ENCODE measurements around the gene PRAF2.
A peak's percentile ranks its signal among the peaks of the same experiment; 100 is the strongest.

PRAF2 gene

DNA sequence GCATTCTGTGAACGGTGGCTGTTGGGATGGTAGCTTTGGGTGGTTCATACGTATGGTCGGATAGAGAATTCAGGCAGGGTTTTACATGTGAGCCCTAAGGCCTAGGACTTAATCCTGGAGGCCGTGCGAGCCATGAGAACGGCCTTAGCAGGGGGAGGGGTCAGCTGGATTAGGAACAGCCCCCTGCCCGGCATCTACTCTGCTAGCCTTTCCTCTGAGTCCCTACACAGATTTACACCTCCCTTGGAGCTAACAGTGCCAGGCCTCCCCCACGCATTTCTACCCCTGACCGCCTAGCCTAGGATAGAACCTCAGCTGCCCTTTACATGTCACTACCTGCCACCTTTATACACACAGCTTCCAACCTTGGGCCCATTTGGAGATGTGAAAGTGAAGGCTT is 7.1 kb downstream of the PRAF2 start:
- Histone ChIP-seq H3K4me3 (no peak overlapping the region), H3K4me1 (no peaks in the 10 kb centered on the region), H3K9me3 (no peaks in the 10 kb centered on the region), H3K36me3 (replicated peaks) (no peaks in the 10 kb centered on the region), H3K27me3 (ENCODE audit: low read depth) (no peaks in the 10 kb centered on the region)
- DNase-seq (ENCODE audit: low spot score in 2 of 2) = no peak
- in situ Hi-C loops (cut with MboI; ENCODE audit: low sequenced_read_pairs) = no loop called here

GRCh38 chrX:49066278-49066677 is 7.5 kb downstream of the PRAF2 start:
- H3K4me1 ChIP-seq = no peaks in the 10 kb centered on the region
- no peak overlapping the region for H3K4me3 ChIP-seq
- no peaks in the 10 kb centered on the region for H3K36me3 ChIP-seq (replicated peaks)
- H3K27me3 ChIP-seq (ENCODE audit: low read depth) = no peaks in the 10 kb centered on the region
- no peak for DNase-seq (ENCODE audit: low spot score in 2 of 2)
- in situ Hi-C loops (cut with MboI; ENCODE audit: low sequenced_read_pairs) = no loop called here
- H3K9me3 ChIP-seq = no peaks in the 10 kb centered on the region

- DNase-seq (ENCODE audit: low spot score in 2 of 2) = no peak
- Histone ChIP-seq H3K4me3 (no peak overlapping the region), H3K27me3 (ENCODE audit: low read depth) (no peaks in the 10 kb centered on the region), H3K9me3 (no peaks in the 10 kb centered on the region), H3K36me3 (replicated peaks) (no peaks in the 10 kb centered on the region), H3K4me1 (no peaks in the 10 kb centered on the region)
- in situ Hi-C loops (cut with MboI; ENCODE audit: low sequenced_read_pairs) = no loop called here
Measured at GRCh38 chrX:49064735-49065134, 9.1 kb downstream of the PRAF2 start.

DNA sequence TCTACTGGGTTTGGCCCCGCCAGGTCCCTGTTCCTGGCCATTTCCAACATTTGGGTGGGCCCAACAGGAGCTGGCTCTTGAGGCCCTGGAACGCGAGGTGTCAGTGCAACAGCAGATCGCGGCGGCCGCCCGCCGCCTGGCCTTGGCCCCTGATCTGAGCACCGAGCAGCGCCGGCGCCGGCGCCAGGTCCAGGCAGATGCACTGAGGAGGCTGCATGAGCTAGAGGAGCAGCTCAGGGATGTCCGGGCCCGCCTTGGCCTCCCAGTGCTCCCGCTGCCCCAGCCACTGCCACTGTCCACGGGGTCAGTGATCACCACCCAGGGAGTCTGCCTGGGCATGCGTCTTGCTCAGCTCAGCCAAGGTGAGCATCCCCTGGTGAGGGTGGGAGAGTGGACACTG is 9.5 kb downstream of the PRAF2 start:
- Histone ChIP-seq H3K27me3 (ENCODE audit: low read depth) (no peaks in the 10 kb centered on the region), H3K4me1 (no peaks in the 10 kb centered on the region), H3K4me3 (no peak overlapping the region), H3K9me3 (no peaks in the 10 kb centered on the region), H3K36me3 (replicated peaks) (no peaks in the 10 kb centered on the region)
- no peak for DNase-seq (ENCODE audit: low spot score in 2 of 2)
- in situ Hi-C loops (cut with MboI; ENCODE audit: low sequenced_read_pairs) = no loop called here

- Histone ChIP-seq H3K36me3 (replicated peaks) (no peaks in the 10 kb centered on the region), H3K9me3 (no peaks in the 10 kb centered on the region), H3K27me3 (ENCODE audit: low read depth) (no peaks in the 10 kb centered on the region), H3K4me1 (no peaks in the 10 kb centered on the region), H3K4me3 (no peak overlapping the region)
- in situ Hi-C loops (cut with MboI; ENCODE audit: low sequenced_read_pairs) = no loop called here
- no peak for DNase-seq (ENCODE audit: low spot score in 2 of 2)
Measured at GRCh38 chrX:49063715-49064114, 10.1 kb downstream of the PRAF2 start.

DNA sequence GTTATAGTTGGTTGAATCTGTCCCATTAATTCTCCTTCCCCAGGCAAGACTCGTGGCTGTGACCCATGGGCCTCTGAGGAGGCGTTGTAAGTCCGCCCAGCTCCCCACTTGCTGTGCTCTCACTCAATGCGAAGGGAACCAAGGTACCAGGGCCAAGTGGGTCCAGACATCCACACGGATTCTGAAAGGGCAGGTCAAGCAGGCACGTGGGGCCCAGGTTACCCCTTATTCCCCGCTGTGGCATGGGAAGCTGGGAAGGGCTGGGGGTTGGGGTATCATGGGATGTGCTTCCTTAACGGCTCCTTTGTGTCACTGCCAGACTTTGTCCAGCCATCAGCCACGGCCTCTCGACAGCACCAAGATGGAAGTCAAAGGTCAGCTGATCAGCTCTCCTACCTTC is 11.9 kb downstream of the PRAF2 start:
- DNase-seq (ENCODE audit: low spot score in 2 of 2) = no peak
- H3K27me3 ChIP-seq (ENCODE audit: low read depth) = no peaks in the 10 kb centered on the region
- no peak overlapping the region for H3K4me3 ChIP-seq
- in situ Hi-C loops (cut with MboI; ENCODE audit: low sequenced_read_pairs) = no loop called here
- no peaks in the 10 kb centered on the region for H3K4me1 ChIP-seq
- no peaks in the 10 kb centered on the region for H3K36me3 ChIP-seq (replicated peaks)
- no peaks in the 10 kb centered on the region for H3K9me3 ChIP-seq

DNA sequence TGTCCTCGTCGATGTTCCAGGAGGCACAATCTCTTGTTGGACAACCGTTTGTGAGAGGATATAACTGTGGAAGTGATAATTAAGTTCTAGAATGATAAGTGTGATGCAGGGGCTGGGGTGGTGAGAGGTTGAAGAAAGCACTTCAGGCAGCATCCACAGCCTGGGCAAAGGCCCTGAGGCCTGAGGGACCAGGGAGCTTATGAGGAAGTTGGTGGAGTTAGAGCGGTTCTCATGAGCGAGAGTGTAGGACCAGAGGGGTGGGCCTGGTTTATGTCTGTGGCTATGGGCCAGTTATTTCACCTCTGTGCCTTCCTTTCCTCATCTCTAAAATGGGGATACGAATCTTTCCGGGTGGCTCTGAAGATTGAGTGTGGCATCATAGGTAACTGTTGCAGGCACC is 12.3 kb downstream of the PRAF2 start:
- no peak for DNase-seq (ENCODE audit: low spot score in 2 of 2)
- in situ Hi-C loops (cut with MboI; ENCODE audit: low sequenced_read_pairs) = no loop called here
- Histone ChIP-seq H3K9me3 (no peaks in the 10 kb centered on the region), H3K27me3 (ENCODE audit: low read depth) (no peaks in the 10 kb centered on the region), H3K36me3 (replicated peaks) (no peaks in the 10 kb centered on the region), H3K4me1 (no peaks in the 10 kb centered on the region), H3K4me3 (no peak overlapping the region)

GRCh38 chrX:49060914-49061313 is 12.9 kb downstream of the PRAF2 start:
- no peaks in the 10 kb centered on the region for H3K9me3 ChIP-seq
- H3K36me3 ChIP-seq (replicated peaks) = no peaks in the 10 kb centered on the region; the same call in 1 of the 2 replicates
- no peaks in the 10 kb centered on the region for H3K4me1 ChIP-seq
- DNase-seq (ENCODE audit: low spot score in 2 of 2) = no peak
- no peak overlapping the region for H3K4me3 ChIP-seq
- H3K27me3 ChIP-seq (ENCODE audit: low read depth) = no peaks in the 10 kb centered on the region
- in situ Hi-C loops (cut with MboI; ENCODE audit: low sequenced_read_pairs) = no loop called here

DNA sequence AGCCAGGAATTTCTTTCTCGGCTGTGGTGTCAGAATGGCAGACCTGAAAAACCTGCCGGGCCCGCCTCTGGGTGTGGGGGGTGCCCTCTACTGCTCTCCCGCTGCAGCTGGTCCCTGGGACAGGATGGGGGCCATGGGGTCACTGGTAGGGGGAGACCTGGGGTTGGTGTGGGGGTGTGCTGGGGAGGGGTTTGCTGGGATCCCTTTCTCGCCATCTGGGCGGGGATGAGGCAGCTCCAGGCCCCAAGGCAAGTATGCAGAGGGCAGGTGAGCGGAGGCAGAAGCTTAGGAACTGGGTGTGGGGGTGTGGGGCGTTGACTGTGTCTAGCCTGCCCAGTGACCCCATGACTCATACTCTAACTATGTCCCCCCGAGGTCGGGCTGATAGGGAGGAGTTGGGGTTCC is 14.1 kb downstream of the PRAF2 start:
- H3K36me3 ChIP-seq (replicated peaks) = no peaks in the 10 kb centered on the region; the same call in 1 of the 2 replicates
- no peak overlapping the region for H3K4me3 ChIP-seq
- no peaks in the 10 kb centered on the region for H3K4me1 ChIP-seq
- in situ Hi-C loops (cut with MboI; ENCODE audit: low sequenced_read_pairs) = no loop called here
- H3K9me3 ChIP-seq = 0 out of 2 replicates have a peak, but pooled peaks cover 4% of the 10 kb centered on the region
- DNase-seq (ENCODE audit: low spot score in 2 of 2) = no peak
- H3K27me3 ChIP-seq (ENCODE audit: low read depth) = no peaks in the 10 kb centered on the region

- no peaks in the 10 kb centered on the region; the same call in 1 of the 2 replicates for H3K36me3 ChIP-seq (replicated peaks)
- H3K27me3 ChIP-seq (ENCODE audit: low read depth) = no peaks in the 10 kb centered on the region
- in situ Hi-C loops (cut with MboI; ENCODE audit: low sequenced_read_pairs) = no loop called here
- DNase-seq (ENCODE audit: low spot score in 2 of 2) = no peak
- H3K9me3 ChIP-seq = 0 out of 2 replicates have a peak, but pooled peaks cover 5% of the 10 kb centered on the region
- no peak overlapping the region for H3K4me3 ChIP-seq
- no peaks in the 10 kb centered on the region for H3K4me1 ChIP-seq
Measured at GRCh38 chrX:49059201-49059600, 14.6 kb downstream of the PRAF2 start.

DNA sequence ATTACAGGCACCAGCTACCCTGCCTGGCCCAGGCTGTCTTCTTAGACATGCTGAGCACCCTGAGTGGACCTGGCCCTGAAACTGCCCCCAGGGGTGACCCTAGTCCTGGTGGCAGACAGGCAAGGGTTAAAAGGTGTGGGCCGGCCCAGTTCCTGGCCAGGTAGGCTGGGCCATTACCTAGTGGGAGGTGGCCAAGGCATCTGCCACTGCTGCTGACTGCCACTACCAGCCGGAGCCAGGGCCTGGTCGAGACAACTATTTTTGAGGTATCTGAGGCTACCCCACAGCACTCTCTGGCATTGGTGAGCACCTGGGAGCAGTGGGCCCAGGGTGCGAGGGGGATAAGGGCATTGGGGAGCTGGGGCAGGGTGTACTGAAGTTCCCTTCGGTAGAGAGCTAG is 15.0 kb downstream of the PRAF2 start, which contains the start of gene CCDC120:
CCDC120 (plus strand) TSS at position 206 of the 400 bp plus-strand sequence. CDS start 3,043 bp downstream, outside the sequence.
- in situ Hi-C loops (cut with MboI; ENCODE audit: low sequenced_read_pairs) = no loop called here
- 0 out of 2 replicates have a peak, but pooled peaks cover 5% of the 10 kb centered on the region for H3K9me3 ChIP-seq
- H3K36me3 ChIP-seq (replicated peaks) = no peaks in the 10 kb centered on the region; the same call in 1 of the 2 replicates
- H3K27me3 ChIP-seq (ENCODE audit: low read depth) = no peaks in the 10 kb centered on the region
- H3K4me1 ChIP-seq = peaks cover 3% of the 10 kb centered on the region; the same call in 1 of the 2 replicates
- DNase-seq (ENCODE audit: low spot score in 2 of 2) = no peak
- H3K4me3 ChIP-seq = no peak within 1 kb of the TSS

DNA sequence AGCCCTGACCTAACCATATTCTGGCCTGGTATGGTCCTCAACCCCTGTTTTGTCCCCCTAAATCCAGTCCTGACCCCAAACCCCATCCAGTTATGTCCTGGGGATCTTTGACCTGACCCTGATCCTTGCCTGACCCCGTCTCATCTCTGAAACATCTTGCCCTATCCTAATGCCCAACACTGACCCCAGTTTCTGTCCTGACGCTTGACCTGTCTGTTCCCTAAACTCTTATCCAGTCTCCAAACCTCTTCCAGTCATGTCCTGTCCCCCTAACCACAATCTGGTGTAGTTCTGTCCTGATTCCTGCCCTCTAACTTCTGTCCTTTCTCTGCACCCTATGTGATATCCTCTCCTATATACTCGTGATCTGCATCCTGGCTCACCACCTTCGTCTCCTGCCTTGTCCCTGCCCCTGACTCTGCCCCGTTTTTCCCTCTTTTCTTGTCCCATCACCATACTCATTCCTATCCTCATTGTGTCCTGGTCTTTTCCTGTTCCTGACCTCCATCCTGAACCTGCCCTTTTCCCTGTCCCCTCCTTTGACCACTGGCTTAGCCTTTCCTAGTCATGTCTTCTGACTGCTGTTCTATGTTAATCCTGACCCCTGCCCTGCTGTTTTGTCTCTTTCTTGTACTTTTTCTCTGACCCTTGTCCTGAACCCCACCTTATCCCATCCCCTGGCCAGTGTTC is 19.6 kb downstream of the PRAF2 start:
- Histone ChIP-seq H3K4me3 (peak overlapping the region; percentile 55), H3K27me3 (ENCODE audit: low read depth) (no peaks in the 10 kb centered on the region)
- in situ Hi-C loops (cut with MboI; ENCODE audit: low sequenced_read_pairs) = no loop called here

GRCh38 chrX:49053223-49054072 is 20.4 kb downstream of the PRAF2 start:
- in situ Hi-C loops (cut with MboI; ENCODE audit: low sequenced_read_pairs) = no loop called here
- DNase-seq (ENCODE audit: low spot score in 2 of 2) = peak; percentile 83 to 94
- H3K4me3 ChIP-seq = peak overlapping the region; percentile 55
- no peaks in the 10 kb centered on the region for H3K27me3 ChIP-seq (ENCODE audit: low read depth)
- peaks cover 7% of the 10 kb centered on the region; the same call in 1 of the 2 replicates for H3K4me1 ChIP-seq
- H3K9me3 ChIP-seq = 0 out of 2 replicates have a peak, but pooled peaks cover 5% of the 10 kb centered on the region
- no peaks in the 10 kb centered on the region; the same call in 1 of the 2 replicates for H3K36me3 ChIP-seq (replicated peaks)

More for the DNA sequence above, 19.6 kb downstream of the PRAF2 start:
- H3K4me1 ChIP-seq = peaks cover 7% of the 10 kb centered on the region; the same call in 1 of the 2 replicates
- no peaks in the 10 kb centered on the region; the same call in 1 of the 2 replicates for H3K36me3 ChIP-seq (replicated peaks)
- DNase-seq (ENCODE audit: low spot score in 2 of 2) = no peak
- 0 out of 2 replicates have a peak, but pooled peaks cover 5% of the 10 kb centered on the region for H3K9me3 ChIP-seq

- H3K27me3 ChIP-seq (ENCODE audit: low read depth) = no peaks in the 10 kb centered on the region
- H3K36me3 ChIP-seq (replicated peaks) = peaks cover 8% of the 10 kb centered on the region
- in situ Hi-C loops (cut with MboI; ENCODE audit: low sequenced_read_pairs) = no loop called here
- no peaks in the 10 kb centered on the region for H3K9me3 ChIP-seq
- peak overlapping the region; percentile 21 for H3K4me3 ChIP-seq
- DNase-seq (ENCODE audit: low spot score in 2 of 2) = no peak
- H3K4me1 ChIP-seq = peaks cover 13% of the 10 kb centered on the region
Measured at GRCh38 chrX:49043987-49044281, 29.9 kb downstream of the PRAF2 start.

All from HAP-1 (cell line).